NOMO-1 treated with DMSO at 0.1 percent for 48 hours (cell line): ENCODE results near the gene FHOD1.

Experiments
- DNase-seq: peaks from one replicate; lab custom pipeline; 2025; ENCODE audit not compliant: unreplicated experiment; lab: John Stamatoyannopoulos, UW

The FHOD1 gene

DNA sequence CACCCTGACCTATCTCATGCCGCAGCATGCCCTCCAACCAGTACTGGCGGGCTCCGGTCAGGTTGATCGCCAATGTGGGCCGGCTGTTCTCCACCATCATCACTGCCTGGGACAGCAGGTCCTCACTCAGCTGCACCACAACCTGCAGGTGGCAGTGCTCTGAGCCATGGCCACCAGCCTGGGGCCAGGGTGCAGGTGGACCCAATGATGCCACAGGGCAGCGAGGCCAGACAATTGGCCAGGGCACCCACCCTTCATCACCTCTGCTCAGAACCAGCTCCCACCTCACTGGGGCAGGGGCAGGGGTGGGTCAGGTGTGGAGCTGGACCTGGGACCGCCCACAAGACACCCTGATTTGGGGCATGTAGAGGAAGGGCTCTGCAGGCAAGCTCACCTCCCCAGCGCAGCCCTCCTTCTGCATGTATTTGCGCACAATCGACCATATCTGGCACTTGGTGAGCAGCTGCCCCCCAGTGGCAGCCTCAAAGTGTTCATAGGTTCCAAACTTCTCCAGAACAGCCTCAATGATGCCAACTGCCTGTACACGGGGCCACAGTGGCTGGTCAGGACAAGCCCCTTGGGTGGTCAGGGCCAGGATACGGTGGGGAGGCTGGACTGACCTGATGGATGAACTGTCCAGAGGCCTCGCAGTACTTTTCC is 67.7 kb downstream of the FHOD1 start:
- no peak for DNase-seq
